ENCODE results near the gene DNAJC11. TPM values are rescaled to one million over a fixed set of nuclear protein-coding genes. Genes with fewer than 3 reads are reported as not detected.

The DNAJC11 gene
- total RNA-seq, 1 experiment from 2014 or later: 93.6 TPM

- Histone ChIP-seq H3K9me3 (ENCODE audit: control insufficient read depth, insufficient read depth, low read depth, low read length) (no peaks in the 10 kb centered on the region), H3K27me3 (ENCODE audit: control insufficient read depth, insufficient read depth, low read length) (no peaks in the 10 kb centered on the region), H3K27ac (ENCODE audit: low read length) (no peak overlapping the region), H3K4me1 (ENCODE audit: control insufficient read depth, insufficient read depth, low read length) (no peaks in the 10 kb centered on the region), H3K4me3 (ENCODE audit: low read depth in 2 of 2, low read length in 2 of 2) (no peak overlapping the region), H3K36me3 (ENCODE audit: control insufficient read depth, insufficient read depth, low read length) (peaks cover 10% of the 10 kb centered on the region)
- BruUV-seq (replicated peaks): no TSS peak
- CTCF ChIA-PET: no interaction called here
- TF ChIP-seq REST (IDR thresholded peaks at IDR 0.05; ENCODE audit: insufficient read depth in 1 of 2, low read depth in 2 of 2, low read length in 1 of 2) (no peak), TCF7L2 (IDR thresholded peaks at IDR 0.05; ENCODE audit: low read depth, low read length) (no peak), CTCF (IDR thresholded peaks at IDR 0.05) (no peak), POLR2AphosphoS5 (IDR thresholded peaks at IDR 0.05; ENCODE audit: low read depth, low read length) (no peak), SIN3A (IDR thresholded peaks at IDR 0.05; ENCODE audit: borderline replicate concordance, insufficient read depth, low read depth, low read length) (no peak)
- ATAC-seq (no peak), DNase-seq (ENCODE audit: low read depth, low spot score) (no peak)
- intact Hi-C loops (cut with micrococcal nuclease; ENCODE audit: unreplicated experiment): no loop called here
- in situ Hi-C loops (cut with HindIII; ENCODE audit: low pct_unique_long_range_greater_than_20kb, low sequenced_read_pairs): no loop called here
- POLR2A ChIA-PET: no interaction called here
Observed at GRCh38 chr1:6653436-6654290, 48.0 kb downstream of the DNAJC11 start.

GRCh38 chr1:6652986-6653385, 48.6 kb downstream of the DNAJC11 start:
- TF ChIP-seq TCF7L2 (IDR thresholded peaks at IDR 0.05; ENCODE audit: low read depth, low read length) (no peak), REST (IDR thresholded peaks at IDR 0.05; ENCODE audit: insufficient read depth in 1 of 2, low read depth in 2 of 2, low read length in 1 of 2) (no peak)
- no peaks in the 10 kb centered on the region for H3K9me3 ChIP-seq (ENCODE audit: control insufficient read depth, insufficient read depth, low read depth, low read length)
- H3K4me1 ChIP-seq (ENCODE audit: control insufficient read depth, insufficient read depth, low read length): no peaks in the 10 kb centered on the region
- BruUV-seq (replicated peaks): no TSS peak
- no peak for ATAC-seq
- ChIA-PET POLR2A (no interaction called here), CTCF (no interaction called here)
- H3K27ac ChIP-seq (ENCODE audit: low read length): no peak overlapping the region
- H3K27me3 ChIP-seq (ENCODE audit: control insufficient read depth, insufficient read depth, low read length): no peaks in the 10 kb centered on the region
- H3K4me3 ChIP-seq (ENCODE audit: low read depth in 2 of 2, low read length in 2 of 2): no peak overlapping the region
- no peak for DNase-seq (ENCODE audit: low read depth, low spot score)
- intact Hi-C loops (cut with micrococcal nuclease; ENCODE audit: unreplicated experiment) (no loop called here), in situ Hi-C loops (cut with HindIII; ENCODE audit: low pct_unique_long_range_greater_than_20kb, low sequenced_read_pairs) (no loop called here)
- peaks cover 10% of the 10 kb centered on the region for H3K36me3 ChIP-seq (ENCODE audit: control insufficient read depth, insufficient read depth, low read length)

Data from Panc1 (cell line).